MCF 10A (cell line): ENCODE data around the gene RRP8. TPM values are rescaled to one million over a fixed set of nuclear protein-coding genes. Genes with fewer than 3 reads are reported as not detected.

Experiments
- BruUV-seq: library from RNA; stranded (reverse); fragments of 400-500 nt; replicated peaks from 2 replicates; lab custom pipeline; 2021; lab: Mats Ljungman, UMichigan
- CTCF ChIA-PET: fragments of 300-600 bp; sonication (Branson Sonifier 250); formaldehyde crosslinking; extraction: SDS; loops from one replicate; lab custom pipeline; 2021; ENCODE audit warnings: antibody characterized with exemption, inconsistent platforms; lab: Yijun Ruan, JAX
- POLR2A ChIA-PET: fragments of 300-600, 350-650 bp; sonication (Branson Sonifier 250); formaldehyde crosslinking; extraction: SDS; loops from one replicate; lab custom pipeline; 2020; ENCODE audit warnings: antibody characterized with exemption, inconsistent platforms; lab: Yijun Ruan, JAX
- DNase-seq: peaks from one replicate; pipeline ENCODE4 v3.0.0-alpha.2; 2018; ENCODE audit not compliant: unreplicated experiment
- H3K27ac Mint-ChIP-seq: one replicate; pipeline ENCODE4 v1.8.0; 2022; ENCODE audit warnings: mild to moderate bottlenecking, low read depth, mixed read lengths; ENCODE audit not compliant: unreplicated experiment
- H3K27me3 Mint-ChIP-seq: one replicate; pipeline ENCODE4 v1.8.0; 2022; ENCODE audit warnings: mixed read lengths; ENCODE audit not compliant: insufficient read depth, unreplicated experiment
- H3K36me3 Mint-ChIP-seq: one replicate; pipeline ENCODE4 v1.8.0; 2022; ENCODE audit warnings: mild to moderate bottlenecking, moderate library complexity, mixed read lengths; ENCODE audit not compliant: insufficient read depth, unreplicated experiment
- H3K4me1 Mint-ChIP-seq: one replicate; pipeline ENCODE4 v1.8.0; 2022; ENCODE audit warnings: mixed read lengths; ENCODE audit not compliant: insufficient read depth, unreplicated experiment
- H3K4me3 Mint-ChIP-seq: one replicate; pipeline ENCODE4 v1.8.0; 2022; ENCODE audit warnings: mild to moderate bottlenecking, moderate library complexity, mixed read lengths; ENCODE audit not compliant: unreplicated experiment
- H3K9me3 Mint-ChIP-seq: one replicate; pipeline ENCODE4 v1.8.0; 2022; ENCODE audit warnings: mixed read lengths; ENCODE audit not compliant: unreplicated experiment
- intact Hi-C: fragments of 100-400 bp; cut with micrococcal nuclease; formaldehyde crosslinking; loops from 2 replicates; pipeline ENCODE4 v1.14.1; 2022
- total RNA-seq: library from RNA; stranded (reverse); gene quantifications from 2 replicates; pipeline ENCODE4 v1.2.3, GENCODE V29; 2022
- TF ChIP-seq, protein P1 (sequence below): fragments of 200-600 bp; IDR thresholded peaks from one replicate; pipeline ENCODE4 v1.8.0; 2022; ENCODE audit warnings: antibody characterized with exemption, mild to moderate bottlenecking; ENCODE audit not compliant: unreplicated experiment

Gene RRP8
- total RNA-seq, 1 experiment from 2014 or later: 27.6 TPM

DNA sequence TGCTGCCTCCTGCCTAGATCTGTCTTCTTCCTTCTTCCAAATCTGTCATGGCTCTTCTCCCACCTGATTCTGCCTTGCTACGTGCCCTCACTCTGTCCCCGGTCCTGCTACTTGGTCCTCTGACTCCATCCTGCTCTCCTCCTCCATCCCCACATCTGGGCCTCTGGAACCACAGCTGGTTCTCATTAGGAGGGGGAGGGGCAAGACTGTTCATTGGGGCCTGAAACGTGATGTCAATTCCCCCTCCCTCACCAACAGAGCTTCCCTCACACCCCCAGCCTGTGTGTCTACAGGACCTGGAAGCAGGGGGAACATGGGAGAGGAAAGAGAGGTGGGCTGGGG, 43.1 kb upstream of the RRP8 start:
- Mint-ChIP-seq H3K4me3 (no peak overlapping the region), H3K4me1 (no peaks in the 10 kb centered on the region), H3K9me3 (no peaks in the 10 kb centered on the region), H3K36me3 (no peaks in the 10 kb centered on the region), H3K27ac (no peak overlapping the region), H3K27me3 (no peaks in the 10 kb centered on the region)
- TF ChIP-seq, protein P1, sequence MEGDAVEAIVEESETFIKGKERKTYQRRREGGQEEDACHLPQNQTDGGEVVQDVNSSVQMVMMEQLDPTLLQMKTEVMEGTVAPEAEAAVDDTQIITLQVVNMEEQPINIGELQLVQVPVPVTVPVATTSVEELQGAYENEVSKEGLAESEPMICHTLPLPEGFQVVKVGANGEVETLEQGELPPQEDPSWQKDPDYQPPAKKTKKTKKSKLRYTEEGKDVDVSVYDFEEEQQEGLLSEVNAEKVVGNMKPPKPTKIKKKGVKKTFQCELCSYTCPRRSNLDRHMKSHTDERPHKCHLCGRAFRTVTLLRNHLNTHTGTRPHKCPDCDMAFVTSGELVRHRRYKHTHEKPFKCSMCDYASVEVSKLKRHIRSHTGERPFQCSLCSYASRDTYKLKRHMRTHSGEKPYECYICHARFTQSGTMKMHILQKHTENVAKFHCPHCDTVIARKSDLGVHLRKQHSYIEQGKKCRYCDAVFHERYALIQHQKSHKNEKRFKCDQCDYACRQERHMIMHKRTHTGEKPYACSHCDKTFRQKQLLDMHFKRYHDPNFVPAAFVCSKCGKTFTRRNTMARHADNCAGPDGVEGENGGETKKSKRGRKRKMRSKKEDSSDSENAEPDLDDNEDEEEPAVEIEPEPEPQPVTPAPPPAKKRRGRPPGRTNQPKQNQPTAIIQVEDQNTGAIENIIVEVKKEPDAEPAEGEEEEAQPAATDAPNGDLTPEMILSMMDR: no peak
- ChIA-PET CTCF (interaction anchor here (0.5 to 0.6 kb wide), 2 partner anchors 11 to 26 kb away, joined by 3 read pairs; no protein-coding TSS in a partner anchor), POLR2A (no interaction called here)
- no peak for DNase-seq
- intact Hi-C loops: no loop called here
- no TSS peak for BruUV-seq

DNA sequence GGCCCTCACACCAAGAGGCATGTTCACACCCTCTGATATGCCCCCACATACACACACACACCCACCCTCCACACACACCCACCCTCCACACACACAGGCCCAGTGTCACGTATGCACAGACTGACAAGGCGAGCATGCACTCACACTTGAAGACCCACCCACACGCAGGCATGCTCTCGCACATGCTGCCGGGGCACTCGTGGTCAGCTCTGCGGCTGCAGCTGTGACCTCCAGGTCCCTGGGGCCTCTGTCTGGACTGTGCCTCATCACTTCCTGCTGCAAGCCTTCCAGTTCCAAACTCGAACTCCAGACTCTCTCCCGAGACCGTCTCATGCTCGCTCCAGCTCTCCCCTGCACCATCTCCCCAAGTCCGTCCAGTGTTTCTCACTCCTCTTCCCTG, 42.7 kb upstream of the RRP8 start:
- Mint-ChIP-seq H3K36me3 (no peaks in the 10 kb centered on the region), H3K9me3 (no peaks in the 10 kb centered on the region), H3K27ac (no peak overlapping the region), H3K4me3 (no peak overlapping the region), H3K27me3 (no peaks in the 10 kb centered on the region), H3K4me1 (no peaks in the 10 kb centered on the region)
- TF ChIP-seq, protein P1: no peak
- CTCF ChIA-PET: no interaction called here
- POLR2A ChIA-PET: no interaction called here
- no peak for DNase-seq
- no TSS peak for BruUV-seq
- intact Hi-C loops: no loop called here

GRCh38 chr11:6642957-6643356, 39.5 kb upstream of the RRP8 start:
- TF ChIP-seq, protein P1: no peak
- no peaks in the 10 kb centered on the region for H3K9me3 Mint-ChIP-seq
- no peak overlapping the region for H3K27ac Mint-ChIP-seq
- no peak overlapping the region for H3K4me3 Mint-ChIP-seq
- no TSS peak for BruUV-seq
- H3K4me1 Mint-ChIP-seq: no peaks in the 10 kb centered on the region
- POLR2A ChIA-PET: no interaction called here
- no peak for DNase-seq
- CTCF ChIA-PET: interaction anchor here (0.9 kb wide), 1 partner anchor 112 kb away, joined by 3 read pairs; no protein-coding TSS in a partner anchor
- H3K27me3 Mint-ChIP-seq: no peaks in the 10 kb centered on the region
- intact Hi-C loops: no loop called here
- no peaks in the 10 kb centered on the region for H3K36me3 Mint-ChIP-seq

- Mint-ChIP-seq H3K9me3 (no peaks in the 10 kb centered on the region), H3K36me3 (no peaks in the 10 kb centered on the region), H3K27ac (no peak overlapping the region), H3K4me3 (no peak overlapping the region), H3K4me1 (no peaks in the 10 kb centered on the region), H3K27me3 (no peaks in the 10 kb centered on the region)
- no TSS peak for BruUV-seq
- DNase-seq: no peak
- intact Hi-C loops: no loop called here
- POLR2A ChIA-PET: interaction anchor here (0.6 kb wide), 1 partner anchor 22 kb away, joined by 3 read pairs; no protein-coding TSS in a partner anchor
- CTCF ChIA-PET: no interaction called here
- TF ChIP-seq, protein P1: no peak
These were observed 37.7 kb upstream of the RRP8 start for GRCh38 chr11:6640985-6641701.
